Measurements from ENCODE around the gene KLHL35.

KLHL35 gene

DNA sequence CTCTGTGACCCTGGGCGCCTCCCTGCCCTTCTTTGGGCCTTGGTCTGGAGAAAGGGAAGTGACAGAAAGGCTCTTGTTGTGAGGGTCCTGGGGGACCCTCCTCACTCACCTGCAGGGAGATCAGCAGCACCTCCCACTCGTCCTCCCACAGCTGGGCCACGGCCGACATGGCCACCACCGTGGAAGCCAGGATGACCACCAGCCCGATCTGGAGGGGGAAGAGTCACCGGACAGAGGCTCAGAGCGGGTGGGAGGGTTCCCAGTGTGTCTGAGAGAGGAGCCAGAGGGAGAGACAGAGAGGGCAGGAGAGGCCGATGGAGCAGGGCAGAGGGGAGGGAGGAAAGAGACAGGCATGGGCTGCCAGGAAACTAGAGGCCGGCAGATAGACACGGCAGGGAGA lies 16.8 kb upstream of the KLHL35 start:
- DNase-seq (ENCODE audit: low spot score), result no peak
- TF ChIP-seq, protein P1, sequence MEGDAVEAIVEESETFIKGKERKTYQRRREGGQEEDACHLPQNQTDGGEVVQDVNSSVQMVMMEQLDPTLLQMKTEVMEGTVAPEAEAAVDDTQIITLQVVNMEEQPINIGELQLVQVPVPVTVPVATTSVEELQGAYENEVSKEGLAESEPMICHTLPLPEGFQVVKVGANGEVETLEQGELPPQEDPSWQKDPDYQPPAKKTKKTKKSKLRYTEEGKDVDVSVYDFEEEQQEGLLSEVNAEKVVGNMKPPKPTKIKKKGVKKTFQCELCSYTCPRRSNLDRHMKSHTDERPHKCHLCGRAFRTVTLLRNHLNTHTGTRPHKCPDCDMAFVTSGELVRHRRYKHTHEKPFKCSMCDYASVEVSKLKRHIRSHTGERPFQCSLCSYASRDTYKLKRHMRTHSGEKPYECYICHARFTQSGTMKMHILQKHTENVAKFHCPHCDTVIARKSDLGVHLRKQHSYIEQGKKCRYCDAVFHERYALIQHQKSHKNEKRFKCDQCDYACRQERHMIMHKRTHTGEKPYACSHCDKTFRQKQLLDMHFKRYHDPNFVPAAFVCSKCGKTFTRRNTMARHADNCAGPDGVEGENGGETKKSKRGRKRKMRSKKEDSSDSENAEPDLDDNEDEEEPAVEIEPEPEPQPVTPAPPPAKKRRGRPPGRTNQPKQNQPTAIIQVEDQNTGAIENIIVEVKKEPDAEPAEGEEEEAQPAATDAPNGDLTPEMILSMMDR (IDR thresholded peaks at IDR 0.05; ENCODE audit: borderline replicate concordance, control extremely low read depth, extremely low read depth, insufficient read depth, missing control alignments), result no peak
- in situ Hi-C loops (cut with MboI; ENCODE audit: low sequenced_read_pairs, unreplicated experiment), result loop anchor here (5.0 kb wide), 1 partner anchor 83 kb away; no protein-coding TSS in a partner anchor

DNA sequence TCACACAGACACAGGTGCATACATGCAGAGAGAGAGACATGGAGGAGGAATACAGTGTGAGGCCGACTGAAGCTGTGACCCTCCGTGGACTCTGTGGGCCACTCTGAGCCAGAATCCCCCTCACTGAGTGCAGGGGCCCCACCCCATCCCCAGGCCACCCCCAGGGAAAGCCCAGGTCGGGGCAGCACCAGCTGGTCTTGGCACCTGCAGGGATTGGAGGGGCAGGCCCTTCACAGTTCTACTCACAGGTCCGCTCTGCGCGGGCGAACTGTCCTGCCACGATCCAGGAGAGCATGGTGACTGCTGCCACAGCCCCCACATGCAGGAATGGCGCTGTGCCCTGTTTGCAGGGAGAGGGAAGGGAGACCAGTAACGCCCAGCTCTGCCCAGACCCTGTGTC lies 16.3 kb upstream of the KLHL35 start:
- DNase-seq (ENCODE audit: low spot score), result no peak
- in situ Hi-C loops (cut with MboI; ENCODE audit: low sequenced_read_pairs, unreplicated experiment), result loop anchor here (5.0 kb wide), 1 partner anchor 83 kb away; no protein-coding TSS in a partner anchor
- TF ChIP-seq, protein P1 (IDR thresholded peaks at IDR 0.05; ENCODE audit: borderline replicate concordance, control extremely low read depth, extremely low read depth, insufficient read depth, missing control alignments), result no peak

- TF ChIP-seq, protein P1 (IDR thresholded peaks at IDR 0.05; ENCODE audit: borderline replicate concordance, control extremely low read depth, extremely low read depth, insufficient read depth, missing control alignments), result no peak
- in situ Hi-C loops (cut with MboI; ENCODE audit: low sequenced_read_pairs, unreplicated experiment), result loop anchor here (5.0 kb wide), 1 partner anchor 85 kb away; no protein-coding TSS in a partner anchor
- no peak for DNase-seq (ENCODE audit: low spot score)
These were observed 14.4 kb upstream of the KLHL35 start for GRCh38 chr11:75447415-75447814.

GRCh38 chr11:75445315-75445953 lies 12.4 kb upstream of the KLHL35 start:
- peak; percentile 85 for DNase-seq (ENCODE audit: low spot score)
- in situ Hi-C loops (cut with MboI; ENCODE audit: low sequenced_read_pairs, unreplicated experiment), result loop anchor here (5.0 kb wide), 1 partner anchor 87 kb away; no protein-coding TSS in a partner anchor
- TF ChIP-seq, protein P1 (IDR thresholded peaks at IDR 0.05; ENCODE audit: borderline replicate concordance, control extremely low read depth, extremely low read depth, insufficient read depth, missing control alignments), result peak; percentile 97

DNA sequence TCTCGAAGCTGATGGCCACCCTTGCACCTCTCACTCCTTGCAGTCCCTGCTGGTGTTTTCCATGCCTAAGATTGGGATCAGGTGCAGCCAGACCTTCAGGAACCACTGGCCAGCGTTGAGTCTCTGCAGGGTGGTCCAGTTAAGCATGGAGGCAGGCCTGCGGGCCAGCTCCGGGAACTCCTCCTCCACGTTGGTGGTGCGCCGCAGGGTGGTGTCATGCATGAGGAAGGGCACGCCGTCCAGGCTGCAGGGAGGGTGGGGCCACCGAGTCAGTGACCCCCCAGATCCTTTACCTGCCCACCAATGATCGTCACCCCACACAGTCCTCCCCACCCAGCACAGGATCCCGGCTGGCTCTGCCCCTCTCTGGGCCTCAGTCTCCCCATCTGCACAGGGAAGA lies 10.0 kb upstream of the KLHL35 start:
- in situ Hi-C loops (cut with MboI; ENCODE audit: low sequenced_read_pairs, unreplicated experiment), result no loop called here
- no peak for DNase-seq (ENCODE audit: low spot score)
- TF ChIP-seq, protein P1 (IDR thresholded peaks at IDR 0.05; ENCODE audit: borderline replicate concordance, control extremely low read depth, extremely low read depth, insufficient read depth, missing control alignments), result no peak

- in situ Hi-C loops (cut with MboI; ENCODE audit: low sequenced_read_pairs, unreplicated experiment), result no loop called here
- no peak for DNase-seq (ENCODE audit: low spot score)
- TF ChIP-seq, protein P1 (IDR thresholded peaks at IDR 0.05; ENCODE audit: borderline replicate concordance, control extremely low read depth, extremely low read depth, insufficient read depth, missing control alignments), result no peak
These were observed 9.3 kb upstream of the KLHL35 start for GRCh38 chr11:75442161-75442885.

All from GM13976 (cell line).